ENCODE results near the gene LHX2. TPM values are rescaled to one million over a fixed set of nuclear protein-coding genes. Genes with fewer than 3 reads are reported as not detected.
"Not testable (repeated sequence)": the region's sequence is repeated elsewhere in the genome, so short reads cannot be mapped to it uniquely, and the experiment has no call there.

The LHX2 gene
- polyA plus RNA-seq (ENCODE audit: insufficient read length in 3 of 3), result under 1 TPM in 2 of 3 donors, not detected in 1; 0.38 to 0.43 TPM

GRCh38 chr9:124011460-124012301 is at the start of gene LHX2:
Gene LHX2 (plus strand): TSS chr9:124011768. CDS start chr9:124012349, 581 bp downstream.
- peak in 2 of 3 donors; percentile 47 to 61 for DNase-seq (ENCODE audit: low read depth in 3 of 3, low spot score in 2 of 3)

- no peak for DNase-seq (ENCODE audit: low read depth in 3 of 3, low spot score in 2 of 3)
Measured at GRCh38 chr9:123964761-123965160, 46.8 kb upstream of the LHX2 start.

- DNase-seq (ENCODE audit: low read depth in 3 of 3, low spot score in 2 of 3), result no peak
Measured at GRCh38 chr9:123965801-123966686, 45.5 kb upstream of the LHX2 start.

- DNase-seq (ENCODE audit: low read depth in 3 of 3, low spot score in 2 of 3), result no peak
Measured at GRCh38 chr9:123967323-123967722, 44.2 kb upstream of the LHX2 start.

GRCh38 chr9:123972618-123973017 is 39.0 kb upstream of the LHX2 start:
- no peak for DNase-seq (ENCODE audit: low read depth in 3 of 3, low spot score in 2 of 3)

GRCh38 chr9:123973590-123974223 is 37.9 kb upstream of the LHX2 start:
- no peak for DNase-seq (ENCODE audit: low read depth in 3 of 3, low spot score in 2 of 3)

- no peak for DNase-seq (ENCODE audit: low read depth in 3 of 3, low spot score in 2 of 3)
Measured at GRCh38 chr9:123974471-123974870, 37.1 kb upstream of the LHX2 start.

GRCh38 chr9:123975871-123976270 is 35.7 kb upstream of the LHX2 start:
- DNase-seq (ENCODE audit: low read depth in 3 of 3, low spot score in 2 of 3), result no peak

GRCh38 chr9:123976579-123976978 is 35.0 kb upstream of the LHX2 start:
- DNase-seq (ENCODE audit: low read depth in 3 of 3, low spot score in 2 of 3), result not testable (repeated sequence)

- no peak for DNase-seq (ENCODE audit: low read depth in 3 of 3, low spot score in 2 of 3)
Measured at GRCh38 chr9:123978981-123979380, 32.6 kb upstream of the LHX2 start.

- DNase-seq (ENCODE audit: low read depth in 3 of 3, low spot score in 2 of 3), result no peak
Measured at GRCh38 chr9:123982535-123982934, 29.0 kb upstream of the LHX2 start.

GRCh38 chr9:123983047-123983446 is 28.5 kb upstream of the LHX2 start:
- DNase-seq (ENCODE audit: low read depth in 3 of 3, low spot score in 2 of 3), result no peak

GRCh38 chr9:123984802-123985201 is 26.8 kb upstream of the LHX2 start:
- DNase-seq (ENCODE audit: low read depth in 3 of 3, low spot score in 2 of 3), result no peak

GRCh38 chr9:123985869-123986268 is 25.7 kb upstream of the LHX2 start:
- no peak for DNase-seq (ENCODE audit: low read depth in 3 of 3, low spot score in 2 of 3)

- no peak for DNase-seq (ENCODE audit: low read depth in 3 of 3, low spot score in 2 of 3)
Measured at GRCh38 chr9:123990427-123990826, 21.1 kb upstream of the LHX2 start.

GRCh38 chr9:123992679-123993078 is 18.9 kb upstream of the LHX2 start:
- not testable (repeated sequence) for DNase-seq (ENCODE audit: low read depth in 3 of 3, low spot score in 2 of 3)

- DNase-seq (ENCODE audit: low read depth in 3 of 3, low spot score in 2 of 3), result no peak
Measured at GRCh38 chr9:123996731-123997421, 14.7 kb upstream of the LHX2 start.

- no peak for DNase-seq (ENCODE audit: low read depth in 3 of 3, low spot score in 2 of 3)
Measured at GRCh38 chr9:123997665-123998277, 13.8 kb upstream of the LHX2 start.

- DNase-seq (ENCODE audit: low read depth in 3 of 3, low spot score in 2 of 3), result no peak
Measured at GRCh38 chr9:123998278-123998925, 13.2 kb upstream of the LHX2 start.

Measured in right renal cortex interstitium (tissue), 3 donors.